SU-DHL-6 (cell line): ENCODE data around the gene CENPX.

Source experiments
- EZH2phosphoT487 ChIP-seq: fragments of 200-600 bp; sonication (generic), shearing (Covaris generic); conservative IDR thresholded peaks from 2 replicates; pipeline ENCODE4 v1.6.1; 2018; ENCODE audit warnings: mild to moderate bottlenecking, antibody characterized with exemption, low read length, moderate library complexity, mixed read lengths
- TF ChIP-seq, protein P1 (sequence below): fragments of 200-600 bp; sonication (generic); IDR thresholded peaks from one replicate; pipeline ENCODE4 v1.5.1; 2017; ENCODE audit warnings: antibody characterized with exemption, mild to moderate bottlenecking, low read length, moderate library complexity; ENCODE audit not compliant: insufficient read depth, poor library complexity, severe bottlenecking

DNA sequence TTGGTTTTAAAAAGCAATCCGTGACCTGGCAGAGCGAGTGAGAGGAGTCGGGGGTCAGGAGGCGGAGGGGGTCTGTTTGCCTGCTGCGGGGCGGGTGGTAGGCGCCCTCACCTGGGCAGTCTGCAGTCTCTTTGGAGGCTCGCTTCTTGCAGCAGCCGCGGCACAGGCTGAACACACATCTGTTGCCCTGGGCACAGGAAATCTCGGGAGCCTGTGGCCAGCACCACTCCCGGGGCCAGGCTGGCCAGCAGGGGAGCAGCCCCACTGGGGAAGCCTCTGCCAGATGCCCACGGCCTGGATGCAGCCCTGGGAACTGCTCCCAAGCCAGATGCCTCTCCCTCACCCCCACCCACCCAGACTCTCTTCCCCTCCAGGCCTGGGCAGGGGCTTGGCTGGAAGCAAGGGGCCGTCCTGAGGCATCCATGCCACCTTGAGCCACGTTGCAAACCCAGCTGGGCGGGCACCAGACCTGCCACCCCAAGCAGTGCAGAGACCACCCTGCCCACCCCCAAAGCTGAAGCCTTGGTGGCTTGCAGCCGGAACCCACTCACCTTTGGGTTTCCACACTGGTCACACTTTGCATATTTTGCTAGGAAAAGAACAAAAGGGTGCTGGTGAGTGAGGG is 35.7 kb upstream of the CENPX start:
- TF ChIP-seq, protein P1, sequence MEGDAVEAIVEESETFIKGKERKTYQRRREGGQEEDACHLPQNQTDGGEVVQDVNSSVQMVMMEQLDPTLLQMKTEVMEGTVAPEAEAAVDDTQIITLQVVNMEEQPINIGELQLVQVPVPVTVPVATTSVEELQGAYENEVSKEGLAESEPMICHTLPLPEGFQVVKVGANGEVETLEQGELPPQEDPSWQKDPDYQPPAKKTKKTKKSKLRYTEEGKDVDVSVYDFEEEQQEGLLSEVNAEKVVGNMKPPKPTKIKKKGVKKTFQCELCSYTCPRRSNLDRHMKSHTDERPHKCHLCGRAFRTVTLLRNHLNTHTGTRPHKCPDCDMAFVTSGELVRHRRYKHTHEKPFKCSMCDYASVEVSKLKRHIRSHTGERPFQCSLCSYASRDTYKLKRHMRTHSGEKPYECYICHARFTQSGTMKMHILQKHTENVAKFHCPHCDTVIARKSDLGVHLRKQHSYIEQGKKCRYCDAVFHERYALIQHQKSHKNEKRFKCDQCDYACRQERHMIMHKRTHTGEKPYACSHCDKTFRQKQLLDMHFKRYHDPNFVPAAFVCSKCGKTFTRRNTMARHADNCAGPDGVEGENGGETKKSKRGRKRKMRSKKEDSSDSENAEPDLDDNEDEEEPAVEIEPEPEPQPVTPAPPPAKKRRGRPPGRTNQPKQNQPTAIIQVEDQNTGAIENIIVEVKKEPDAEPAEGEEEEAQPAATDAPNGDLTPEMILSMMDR: no peak
- TF ChIP-seq EZH2phosphoT487: no peak
